SJCRH30 (cell line): ENCODE data around the gene OSBP2. TPM values are rescaled to one million over a fixed set of nuclear protein-coding genes. Genes with fewer than 3 reads are reported as not detected.

ENCODE experiments used
- DNase-seq, 2 experiments: peaks; one replicate each; pipeline ENCODE4 v3.0.0-alpha.2; 2015 to 2020
- H3K27ac ChIP-seq: fragments of 250-450 bp; sonication (Bioruptor Pico); 2 replicates; pipeline ENCODE4 v1.5.1; 2020; ENCODE audit warnings: mild to moderate bottlenecking, moderate library complexity
- H3K27me3 ChIP-seq: fragments of 250-450 bp; sonication (Bioruptor Pico); 2 replicates; pipeline ENCODE4 v1.5.1; 2020; ENCODE audit warnings: mild to moderate bottlenecking, moderate library complexity
- H3K36me3 ChIP-seq: fragments of 250-450 bp; sonication (Bioruptor Pico); 2 replicates; pipeline ENCODE4 v1.5.1; 2020; ENCODE audit warnings: mild to moderate bottlenecking, moderate library complexity
- H3K4me1 ChIP-seq: fragments of 250-450 bp; sonication (Bioruptor Pico); 2 replicates; pipeline ENCODE4 v1.5.1; 2020; ENCODE audit warnings: mild to moderate bottlenecking, moderate library complexity
- H3K4me3 ChIP-seq: fragments of 250-450 bp; sonication (Bioruptor Pico); 2 replicates; pipeline ENCODE4 v1.5.1; 2020; ENCODE audit warnings: mild to moderate bottlenecking, moderate library complexity
- H3K9me3 ChIP-seq: fragments of 250-450 bp; sonication (Bioruptor Pico); replicated peaks from 2 replicates; pipeline ENCODE4 v1.5.1; 2020; ENCODE audit warnings: mild to moderate bottlenecking, moderate library complexity
- total RNA-seq: library from RNA; depleted of rRNA; stranded (reverse); fragments of >200 nt; shearing (Covaris generic); gene quantifications from 2 replicates; pipeline ENCODE4 v1.2.3, GENCODE V29; 2014

Gene OSBP2
- total RNA-seq, 1 experiment from 2014 or later: not detected

DNA sequence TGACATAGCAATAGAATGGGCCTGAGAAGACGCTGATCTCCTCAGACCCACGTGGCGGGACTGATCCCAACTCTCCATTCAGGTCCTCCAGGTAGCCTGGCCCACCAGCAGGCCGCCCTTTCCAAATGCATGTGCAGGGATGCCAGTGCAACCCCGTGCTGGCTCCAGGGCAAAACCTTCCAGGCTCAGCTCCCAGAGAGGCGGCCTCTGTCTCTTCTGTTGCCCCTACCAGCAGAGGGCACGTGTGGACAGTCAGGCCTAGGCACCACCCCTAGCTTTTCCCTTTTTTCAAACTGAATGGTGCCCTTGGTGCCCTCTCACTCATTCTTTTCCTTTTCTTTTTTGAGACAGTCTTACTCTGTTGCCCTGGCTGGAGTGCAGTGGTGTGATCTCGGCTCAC is 121.7 kb downstream of the OSBP2 start:
- H3K27ac ChIP-seq: no peak overlapping the region
- H3K36me3 ChIP-seq: no peaks in the 10 kb centered on the region
- no peaks in the 10 kb centered on the region for H3K4me1 ChIP-seq
- no peak overlapping the region for H3K4me3 ChIP-seq
- DNase-seq: no peak
- no peaks in the 10 kb centered on the region for H3K9me3 ChIP-seq
- no peaks in the 10 kb centered on the region for H3K27me3 ChIP-seq

GRCh38 chr22:30821381-30821780 is 126.7 kb downstream of the OSBP2 start:
- no peak for DNase-seq
- Histone ChIP-seq H3K4me1 (no peaks in the 10 kb centered on the region), H3K27me3 (0 out of 2 replicates have a peak, but pooled peaks cover 4% of the 10 kb centered on the region), H3K36me3 (no peaks in the 10 kb centered on the region), H3K27ac (no peak overlapping the region), H3K9me3 (no peaks in the 10 kb centered on the region), H3K4me3 (no peak overlapping the region)

- no peak for DNase-seq
- H3K9me3 ChIP-seq: no peaks in the 10 kb centered on the region
- 0 out of 2 replicates have a peak, but pooled peaks cover 4% of the 10 kb centered on the region for H3K27me3 ChIP-seq
- H3K4me3 ChIP-seq: no peak overlapping the region
- no peaks in the 10 kb centered on the region for H3K4me1 ChIP-seq
- no peaks in the 10 kb centered on the region for H3K36me3 ChIP-seq
- no peak overlapping the region for H3K27ac ChIP-seq
Observed at GRCh38 chr22:30821863-30822215, 127.2 kb downstream of the OSBP2 start.

- Histone ChIP-seq H3K27ac (no peak overlapping the region), H3K4me3 (no peak overlapping the region), H3K36me3 (no peaks in the 10 kb centered on the region), H3K27me3 (0 out of 2 replicates have a peak, but pooled peaks cover 4% of the 10 kb centered on the region), H3K4me1 (no peaks in the 10 kb centered on the region), H3K9me3 (no peaks in the 10 kb centered on the region)
- no peak for DNase-seq
Observed at GRCh38 chr22:30822216-30823014, 127.7 kb downstream of the OSBP2 start.

DNA sequence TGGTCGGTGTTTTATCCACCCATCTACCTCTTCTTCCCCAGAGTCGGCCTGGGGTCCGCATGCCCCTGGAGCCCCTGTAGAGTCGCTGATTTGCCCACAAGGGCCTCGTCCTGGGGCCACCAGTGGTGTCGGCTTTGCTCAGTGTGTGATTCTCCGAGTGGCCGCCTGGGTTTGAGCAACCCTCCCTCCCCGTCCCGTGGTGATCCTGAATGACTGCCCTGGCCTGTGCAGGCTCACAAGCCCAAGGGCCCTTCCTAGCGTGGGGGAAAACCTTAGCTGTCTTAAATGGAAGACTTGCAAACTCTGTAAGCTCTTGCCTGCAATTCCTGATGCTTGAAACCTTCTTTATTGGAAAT is 128.3 kb downstream of the OSBP2 start:
- Histone ChIP-seq H3K9me3 (no peaks in the 10 kb centered on the region), H3K4me3 (no peak overlapping the region), H3K4me1 (no peaks in the 10 kb centered on the region), H3K36me3 (no peaks in the 10 kb centered on the region), H3K27ac (no peak overlapping the region), H3K27me3 (0 out of 2 replicates have a peak, but pooled peaks cover 4% of the 10 kb centered on the region)
- no peak for DNase-seq

- H3K4me3 ChIP-seq: no peak overlapping the region
- no peak overlapping the region for H3K27ac ChIP-seq
- DNase-seq: no peak
- no peaks in the 10 kb centered on the region for H3K9me3 ChIP-seq
- no peaks in the 10 kb centered on the region for H3K4me1 ChIP-seq
- 0 out of 2 replicates have a peak, but pooled peaks cover 4% of the 10 kb centered on the region for H3K27me3 ChIP-seq
- H3K36me3 ChIP-seq: no peaks in the 10 kb centered on the region
Observed at GRCh38 chr22:30824096-30824495, 129.4 kb downstream of the OSBP2 start.

DNA sequence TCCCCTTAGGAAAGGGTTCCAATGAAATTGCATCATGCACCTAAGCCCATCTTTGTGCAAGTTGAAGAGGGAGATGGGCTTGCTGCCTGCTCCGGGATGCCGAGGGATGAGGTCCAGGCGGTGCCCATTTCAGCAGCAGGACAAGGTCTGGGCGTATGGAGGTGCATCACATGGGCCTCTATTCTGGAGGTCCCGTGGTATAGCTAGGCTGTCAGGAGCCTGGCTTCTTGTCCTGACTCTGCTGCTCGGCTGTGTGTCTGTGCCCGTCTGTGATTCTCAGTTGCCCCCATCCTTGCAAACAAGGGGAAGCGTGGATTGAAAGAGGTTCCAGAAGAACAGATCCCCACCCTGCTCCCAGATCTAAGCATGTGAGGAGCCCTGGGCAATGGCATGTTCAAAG is 130.0 kb downstream of the OSBP2 start:
- Histone ChIP-seq H3K4me3 (no peak overlapping the region), H3K9me3 (no peaks in the 10 kb centered on the region), H3K4me1 (no peaks in the 10 kb centered on the region), H3K27me3 (0 out of 2 replicates have a peak, but pooled peaks cover 4% of the 10 kb centered on the region), H3K36me3 (no peaks in the 10 kb centered on the region), H3K27ac (no peak overlapping the region)
- DNase-seq: no peak

GRCh38 chr22:30825711-30826505 is 131.2 kb downstream of the OSBP2 start:
- DNase-seq: no peak
- no peaks in the 10 kb centered on the region for H3K9me3 ChIP-seq
- 0 out of 2 replicates have a peak, but pooled peaks cover 4% of the 10 kb centered on the region for H3K27me3 ChIP-seq
- no peak overlapping the region for H3K27ac ChIP-seq
- H3K4me1 ChIP-seq: no peaks in the 10 kb centered on the region
- no peaks in the 10 kb centered on the region for H3K36me3 ChIP-seq
- H3K4me3 ChIP-seq: no peak overlapping the region

- H3K27me3 ChIP-seq: 0 out of 2 replicates have a peak, but pooled peaks cover 4% of the 10 kb centered on the region
- H3K4me1 ChIP-seq: no peaks in the 10 kb centered on the region
- H3K27ac ChIP-seq: no peak overlapping the region
- no peak overlapping the region for H3K4me3 ChIP-seq
- no peaks in the 10 kb centered on the region for H3K36me3 ChIP-seq
- no peak for DNase-seq
- no peaks in the 10 kb centered on the region for H3K9me3 ChIP-seq
Observed at GRCh38 chr22:30826670-30827355, 132.1 kb downstream of the OSBP2 start.

DNA sequence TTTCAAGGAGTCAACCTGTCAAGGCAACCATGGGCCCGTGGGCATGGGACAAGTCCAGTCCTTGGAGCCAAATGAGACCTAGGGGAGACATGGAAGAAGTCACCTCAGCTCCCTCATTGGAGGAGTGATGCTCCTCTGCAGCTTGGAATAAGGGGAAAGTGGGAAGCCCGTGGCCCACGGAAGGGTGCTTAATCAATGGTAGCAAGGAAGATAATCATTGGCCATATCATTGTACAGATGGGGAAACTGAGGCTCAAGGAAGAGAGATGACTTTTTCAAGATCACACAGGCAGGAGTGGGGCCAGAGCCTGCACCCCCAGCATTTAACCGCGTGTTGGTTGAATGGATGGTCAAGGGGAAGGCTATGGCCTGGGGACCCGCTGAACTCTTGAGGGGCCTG is 133.0 kb downstream of the OSBP2 start:
- no peak for DNase-seq
- no peak overlapping the region for H3K27ac ChIP-seq
- no peaks in the 10 kb centered on the region for H3K9me3 ChIP-seq
- H3K4me1 ChIP-seq: no peaks in the 10 kb centered on the region
- H3K27me3 ChIP-seq: 0 out of 2 replicates have a peak, but pooled peaks cover 4% of the 10 kb centered on the region
- H3K36me3 ChIP-seq: no peaks in the 10 kb centered on the region
- H3K4me3 ChIP-seq: no peak overlapping the region

DNA sequence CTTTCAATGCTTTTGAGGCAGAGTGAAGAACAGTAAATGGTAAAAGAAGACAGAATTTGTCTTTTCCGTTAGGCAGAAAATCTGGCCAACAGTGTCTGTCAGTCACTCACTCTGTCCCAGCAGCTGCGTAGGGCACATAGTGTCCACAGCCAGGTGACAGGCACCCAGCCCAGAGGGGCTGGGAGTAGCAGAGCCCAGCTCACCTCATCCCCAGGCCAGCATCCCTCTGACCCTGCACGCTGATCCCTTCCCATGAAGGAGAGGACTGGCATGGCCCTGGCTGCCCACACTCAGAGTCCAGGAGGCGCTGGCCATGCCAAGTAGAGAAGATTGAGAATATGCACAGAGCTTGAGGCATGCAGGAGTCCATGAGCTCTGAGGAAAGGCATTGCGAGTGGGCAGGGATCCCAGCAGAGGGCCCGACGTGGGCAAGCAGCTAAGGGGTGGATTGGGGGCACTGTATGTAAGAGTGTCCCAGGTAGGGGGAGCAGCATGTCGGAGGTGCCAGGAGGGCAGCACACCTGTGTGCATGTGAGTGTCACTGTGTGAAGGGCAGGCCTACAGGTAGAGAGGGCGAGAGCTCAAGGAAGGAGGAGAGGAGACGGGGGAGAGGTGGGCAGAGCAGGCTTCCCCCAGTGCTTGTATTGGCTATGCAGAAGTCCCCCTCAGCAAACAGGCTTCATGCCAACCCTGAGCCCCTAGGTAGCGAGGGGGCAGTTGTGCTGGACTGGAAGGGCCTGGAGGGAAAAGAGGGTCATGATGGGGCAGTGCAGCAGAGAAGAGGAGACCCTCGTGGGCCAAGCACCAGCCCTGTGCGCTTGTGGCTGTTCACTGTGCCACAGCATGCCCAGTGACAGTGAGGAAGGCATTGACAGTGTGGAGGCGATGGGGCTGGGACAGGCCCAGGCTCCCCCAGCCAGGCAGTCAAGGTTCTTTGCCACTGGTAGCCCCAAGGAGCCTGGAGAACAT is 133.8 kb downstream of the OSBP2 start:
- no peak overlapping the region for H3K4me3 ChIP-seq
- H3K9me3 ChIP-seq: no peaks in the 10 kb centered on the region
- no peaks in the 10 kb centered on the region for H3K4me1 ChIP-seq
- no peak overlapping the region for H3K27ac ChIP-seq
- 0 out of 2 replicates have a peak, but pooled peaks cover 3% of the 10 kb centered on the region for H3K27me3 ChIP-seq
- no peaks in the 10 kb centered on the region for H3K36me3 ChIP-seq
- no peak for DNase-seq

- H3K27me3 ChIP-seq: no peaks in the 10 kb centered on the region
- H3K4me1 ChIP-seq: no peaks in the 10 kb centered on the region
- H3K9me3 ChIP-seq: no peaks in the 10 kb centered on the region
- no peak overlapping the region for H3K4me3 ChIP-seq
- H3K27ac ChIP-seq: no peak overlapping the region
- no peaks in the 10 kb centered on the region for H3K36me3 ChIP-seq
- no peak for DNase-seq
Observed at GRCh38 chr22:30829901-30830550, 135.4 kb downstream of the OSBP2 start.

DNA sequence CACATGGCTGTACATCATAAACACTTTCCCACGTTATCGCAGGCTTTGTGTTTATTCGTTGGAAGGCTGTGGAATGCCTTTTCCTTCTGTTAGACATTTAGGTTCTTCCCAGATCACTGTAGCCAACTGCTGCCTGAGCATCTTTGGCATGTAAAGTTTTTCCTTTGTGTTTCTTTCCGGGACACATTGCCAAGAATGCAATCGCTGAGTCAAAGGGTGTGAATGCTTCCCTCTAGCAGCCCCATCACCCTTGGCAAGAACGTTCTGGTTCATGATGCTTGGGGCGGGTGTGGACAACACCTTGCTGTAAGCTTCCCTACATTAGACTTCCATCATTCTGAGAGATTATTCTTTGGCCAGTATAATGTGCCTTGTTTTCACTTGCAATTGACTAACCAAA is 136.2 kb downstream of the OSBP2 start:
- H3K4me1 ChIP-seq: no peaks in the 10 kb centered on the region
- DNase-seq: no peak
- H3K27ac ChIP-seq: no peak overlapping the region
- H3K27me3 ChIP-seq: no peaks in the 10 kb centered on the region
- no peak overlapping the region for H3K4me3 ChIP-seq
- no peaks in the 10 kb centered on the region for H3K36me3 ChIP-seq
- no peaks in the 10 kb centered on the region for H3K9me3 ChIP-seq
